H9 (cell line): ENCODE results near the gene LIPC. TPM values are rescaled to one million over a fixed set of nuclear protein-coding genes. Genes with fewer than 3 reads are reported as not detected.
A peak's percentile ranks its signal among the peaks of the same experiment; 100 is the strongest.

Experiments used
- DNase-seq: peaks from one replicate; pipeline ENCODE4 v3.0.0-alpha.2; 2017
- H2AFZ ChIP-seq: one replicate; pipeline ENCODE4 v1.6.1; 2013; ENCODE audit warnings: mild to moderate bottlenecking, low read length, control low read depth, moderate library complexity
- H2AK5ac ChIP-seq: 2 replicates; pipeline ENCODE4 v1.6.1; 2013; ENCODE audit warnings: low read length, control low read depth, mixed read lengths; ENCODE audit not compliant: insufficient read length
- H2BK120ac ChIP-seq: one replicate; pipeline ENCODE4 v1.6.1; 2013; ENCODE audit warnings: low read depth, mild to moderate bottlenecking, low read length, control low read depth, inconsistent platforms; ENCODE audit not compliant: poor library complexity, severe bottlenecking
- H2BK12ac ChIP-seq: 2 replicates; pipeline ENCODE4 v1.6.1; 2013; ENCODE audit warnings: low read length, control low read depth, mixed read lengths, low read depth; ENCODE audit not compliant: insufficient read length
- H2BK15ac ChIP-seq: 2 replicates; pipeline ENCODE4 v1.6.1; 2013; ENCODE audit warnings: low read depth, low read length, control low read depth
- H2BK20ac ChIP-seq: one replicate; pipeline ENCODE4 v1.6.1; 2013; ENCODE audit warnings: low read depth, mild to moderate bottlenecking, low read length, control low read depth, inconsistent platforms; ENCODE audit not compliant: poor library complexity, severe bottlenecking
- H2BK5ac ChIP-seq: 2 replicates; pipeline ENCODE4 v1.6.1; 2013; ENCODE audit warnings: low read length, control low read depth, mixed read lengths; ENCODE audit not compliant: insufficient read length
- H3K14ac ChIP-seq: 2 replicates; pipeline ENCODE4 v1.6.1; 2013; ENCODE audit warnings: low read length, control low read depth; ENCODE audit not compliant: insufficient read depth
- H3K18ac ChIP-seq: 2 replicates; pipeline ENCODE4 v1.6.1; 2013; ENCODE audit warnings: low read depth, mild to moderate bottlenecking, mixed read lengths, low read length, control low read depth; ENCODE audit not compliant: insufficient read length
- H3K23ac ChIP-seq: 2 replicates; pipeline ENCODE4 v1.6.1; 2013; ENCODE audit warnings: low read length, control low read depth, mixed read lengths, low read depth; ENCODE audit not compliant: insufficient read length
- H3K23me2 ChIP-seq: 2 replicates; pipeline ENCODE4 v1.6.1; 2013; ENCODE audit warnings: low read depth, mild to moderate bottlenecking, mixed read lengths, low read length, control low read depth; ENCODE audit not compliant: insufficient read length, poor library complexity, severe bottlenecking
- H3K27ac ChIP-seq: 2 replicates; pipeline ENCODE4 v1.5.1; 2013; ENCODE audit warnings: low read length, control low read depth, mixed read lengths, low read depth; ENCODE audit not compliant: insufficient read length
- H3K27me3 ChIP-seq: 2 replicates; pipeline ENCODE4 v1.6.1; 2013; ENCODE audit warnings: low read length, control low read depth, inconsistent platforms; ENCODE audit not compliant: insufficient read depth
- H3K4ac ChIP-seq: 2 replicates; pipeline ENCODE4 v1.6.1; 2013; ENCODE audit warnings: low read depth, mild to moderate bottlenecking, control low read depth, inconsistent platforms, low read length, moderate library complexity
- H3K4me1 ChIP-seq: 2 replicates; pipeline ENCODE4 v1.6.1; 2013; ENCODE audit warnings: low read length, control low read depth, inconsistent platforms; ENCODE audit not compliant: insufficient read depth
- H3K4me2 ChIP-seq: 2 replicates; pipeline ENCODE4 v1.6.1; 2013; ENCODE audit warnings: low read length, control low read depth, mixed read lengths; ENCODE audit not compliant: insufficient read length, insufficient read depth
- H3K56ac ChIP-seq: 2 replicates; pipeline ENCODE4 v1.6.1; 2013; ENCODE audit warnings: low read depth, mild to moderate bottlenecking, mixed read lengths, low read length, control low read depth; ENCODE audit not compliant: insufficient read length
- H3K79me1 ChIP-seq: 2 replicates; pipeline ENCODE4 v1.6.1; 2013; ENCODE audit warnings: low read depth, mild to moderate bottlenecking, moderate library complexity, low read length, control low read depth, inconsistent platforms; ENCODE audit not compliant: insufficient read depth, poor library complexity, severe bottlenecking
- H3K79me2 ChIP-seq: 2 replicates; pipeline ENCODE4 v1.6.1; 2013; ENCODE audit warnings: low read length, control low read depth, inconsistent platforms; ENCODE audit not compliant: insufficient read depth
- H3K9ac ChIP-seq: 2 replicates; pipeline ENCODE4 v1.6.1; 2013; ENCODE audit warnings: low read length, control low read depth, mixed read lengths; ENCODE audit not compliant: insufficient read length; ENCODE audit errors: extremely low read depth
- H3K9me3 ChIP-seq: one replicate; pipeline ENCODE4 v1.6.1; 2013; ENCODE audit warnings: low read depth, low read length, inconsistent platforms; ENCODE audit not compliant: control insufficient read depth
- H3T11ph ChIP-seq: one replicate; pipeline ENCODE4 v1.6.1; 2013; ENCODE audit warnings: mild to moderate bottlenecking, low read length, control low read depth, inconsistent platforms
- H4K20me1 ChIP-seq: one replicate; pipeline ENCODE4 v1.6.1; 2013; ENCODE audit not compliant: control insufficient read depth, insufficient read length, insufficient read depth
- H4K5ac ChIP-seq: 2 replicates; pipeline ENCODE4 v1.6.1; 2013; ENCODE audit warnings: low read depth, mild to moderate bottlenecking, mixed read lengths, low read length, control low read depth; ENCODE audit not compliant: insufficient read length
- H4K8ac ChIP-seq: replicated peaks from 2 replicates; pipeline ENCODE4 v1.6.1; 2013; ENCODE audit warnings: low read length, control low read depth, mixed read lengths, low read depth; ENCODE audit not compliant: insufficient read length
- H4K91ac ChIP-seq: 2 replicates; pipeline ENCODE4 v1.6.1; 2013; ENCODE audit warnings: low read depth, mild to moderate bottlenecking, moderate library complexity, mixed read lengths, low read length, control low read depth; ENCODE audit not compliant: insufficient read length
- H3K27ac Mint-ChIP-seq, 3 experiments: 2 replicates in 2 of 3; 3 replicates in 1 of 3; pipeline ENCODE4 v1.8.0; 2020 to 2021; ENCODE audit warnings: mixed read lengths in 3 of 3, mild to moderate bottlenecking in 1 of 3, moderate library complexity in 1 of 3
- H3K27me3 Mint-ChIP-seq: 2 replicates; pipeline ENCODE4 v1.8.0; 2021; ENCODE audit warnings: low read depth, mild to moderate bottlenecking, moderate library complexity, mixed read lengths
- H3K36me3 Mint-ChIP-seq, 3 experiments: 2 replicates in 2 of 3; 3 replicates in 1 of 3; pipeline ENCODE4 v1.8.0; 2020 to 2021; ENCODE audit warnings: low read depth in 3 of 3, mixed read lengths in 3 of 3; ENCODE audit not compliant: insufficient read depth in 1 of 3
- H3K4me1 Mint-ChIP-seq, 2 experiments: 2 replicates each; pipeline ENCODE4 v1.8.0; 2020; ENCODE audit warnings: mixed read lengths in 2 of 2
- H3K4me3 Mint-ChIP-seq, 2 experiments: 2 replicates in 1 of 2; 3 replicates in 1 of 2; pipeline ENCODE4 v1.8.0; 2020 to 2021; ENCODE audit warnings: mild to moderate bottlenecking in 2 of 2, mixed read lengths in 2 of 2, moderate library complexity in 1 of 2
- H3K9me3 Mint-ChIP-seq, 2 experiments: 2 replicates in 1 of 2; 3 replicates in 1 of 2; pipeline ENCODE4 v1.8.0; 2020; ENCODE audit warnings: mild to moderate bottlenecking in 2 of 2, mixed read lengths in 2 of 2, moderate library complexity in 1 of 2
- CTCF ChIP-seq: fragments of 200-600 bp; sonication (generic); conservative IDR thresholded peaks from 3 replicates; pipeline ENCODE4 v1.8.0; 2021; ENCODE audit warnings: antibody characterized with exemption, mild to moderate bottlenecking
- WGBS: extraction: QIAGEN DNeasy Blood & Tissue Kit; methylation state at CpG from one replicate; pipeline ENCODE4 v1.1.7; 2013; ENCODE audit warnings: missing lambda C conversion rate, low lambda C conversion rate, mixed read lengths; ENCODE audit not compliant: insufficient read length; ENCODE audit errors: extremely low coverage; 5-methylcytosine and 5-hydroxymethylcytosine counted together
- total RNA-seq: library from RNA; stranded (reverse); gene quantifications from 2 replicates; pipeline ENCODE4 v1.2.1, GENCODE V29; 2021

Gene LIPC
- total RNA-seq, 1 experiment from 2014 or later, result not detected

- Histone ChIP-seq H3K14ac (no peak overlapping the region), H3K79me2 (no peaks in the 10 kb centered on the region), H2BK15ac (no peak overlapping the region), H4K8ac (no peak overlapping the region), H2AFZ (no peak overlapping the region), H3K27ac (no peak overlapping the region), H3K27me3 (no peaks in the 10 kb centered on the region), H3K23ac (no peak overlapping the region), H3K23me2 (no peaks in the 10 kb centered on the region), H2BK5ac (no peak overlapping the region), H2BK12ac (no peak overlapping the region), H3K4me2 (no peak overlapping the region), H3K9me3 (no peaks in the 10 kb centered on the region), H3K79me1 (no peaks in the 10 kb centered on the region), H3K9ac (no peak overlapping the region), H3T11ph (no peak overlapping the region), H3K18ac (no peak overlapping the region), H3K56ac (no peak overlapping the region), H2BK20ac (no peak overlapping the region), H2AK5ac (no peak overlapping the region), H3K4ac (no peak overlapping the region), H4K91ac (no peak overlapping the region), H4K20me1 (no peaks in the 10 kb centered on the region), H4K5ac (no peak overlapping the region), H2BK120ac (no peak overlapping the region), H3K4me1 (peaks cover 3% of the 10 kb centered on the region; the same call in 1 of the 2 replicates)
- DNase-seq, result peak; percentile 44
- peak; percentile 61; the same call in 2 of the 3 replicates for TF ChIP-seq CTCF
- Mint-ChIP-seq H3K27me3 (peaks cover 7% of the 10 kb centered on the region; the same call in 1 of the 2 replicates), H3K9me3 (no peaks in the 10 kb centered on the region; a peak in 1 of 5 replicates), H3K36me3 (no peaks in the 10 kb centered on the region), H3K4me1 (peaks cover 46% of the 10 kb centered on the region in 2 experiments), H3K4me3 (no peak overlapping the region), H3K27ac (no peak overlapping the region; a peak in 2 of 7 replicates)
- WGBS, result no CpG with 5 or more reads among the region's 7 CpGs
These were observed 7.2 kb downstream of the LIPC start for GRCh38 chr15:58438956-58439355.
